Tracheal epithelial cell (primary cell): ENCODE data around the gene CAMP. TPM values are rescaled to one million over a fixed set of nuclear protein-coding genes. Genes with fewer than 3 reads are reported as not detected.

Source experiments
- total RNA-seq: library from RNA; depleted of rRNA; stranded (reverse); fragments of >200 nt; gene quantifications from 2 replicates; pipeline ENCODE4 v1.2.1, GENCODE V29; 2014

Gene CAMP
- total RNA-seq, result 27.3 TPM in 1 of 2 replicates, not detected in the other

GRCh38 chr3:48222616-48223513, at the start of gene CAMP:
TSS of gene CAMP (plus strand) at chr3:48223495. CDS start at chr3:48223512, 17 bp downstream.

GRCh38 chr3:48188266-48189201, 34.8 kb upstream of the CAMP start, which contains the start of gene CDC25A:
TSS of gene CDC25A (minus strand) at chr3:48188417. CDS start at chr3:48187947, 470 bp downstream.

Other genes starting within 250 kb of the CAMP start
- 66.7 TPM in 2 replicates for gene MAP4, start 207.1 kb upstream of the CAMP start, total RNA-seq
- gene CDC25A, start 35.1 kb upstream of the CAMP start, total RNA-seq, result 3.8 and 4.3 TPM in 2 replicates
- 1.7 and 3.0 TPM in 2 replicates for gene ZNF589, start 17.6 kb downstream of the CAMP start, total RNA-seq
- gene NME6, start 77.9 kb downstream of the CAMP start, total RNA-seq, result 35.4 and 49.4 TPM in 2 replicates
- not detected in 2 replicates for gene SPINK8, start 110.2 kb downstream of the CAMP start, total RNA-seq
- gene FBXW12, start 148.7 kb downstream of the CAMP start, total RNA-seq, result not detected in 2 replicates
- 74.7 and 103 TPM in 2 replicates for gene PLXNB1, start 206.6 kb downstream of the CAMP start, total RNA-seq
- 38.1 and 86.5 TPM in 2 replicates for gene CCDC51, start 216.6 kb downstream of the CAMP start, total RNA-seq
- 153 and 213 TPM in 2 replicates for gene TMA7, start 216.8 kb downstream of the CAMP start, total RNA-seq
- 3.4 and 7.0 TPM in 2 replicates for gene ATRIP, start 223.2 kb downstream of the CAMP start, total RNA-seq